Endodermal cell (in vitro differentiated cells): ENCODE results near the gene ACBD4. TPM values are rescaled to one million over a fixed set of nuclear protein-coding genes. Genes with fewer than 3 reads are reported as not detected.

Source experiments
- DNase-seq: peaks from one replicate; pipeline ENCODE4 v3.0.0-alpha.2; 2017
- H3K27ac ChIP-seq: 2 replicates; pipeline ENCODE4 v1.5.1; 2013; ENCODE audit warnings: mild to moderate bottlenecking, low read depth, low read length, moderate library complexity
- H3K27me3 ChIP-seq: 2 replicates; pipeline ENCODE4 v1.6.1; 2013; ENCODE audit warnings: mild to moderate bottlenecking, low read length, moderate library complexity; ENCODE audit not compliant: insufficient read depth, control insufficient read depth, poor library complexity, severe bottlenecking
- H3K36me3 ChIP-seq: 2 replicates; pipeline ENCODE4 v1.7.0; 2013; ENCODE audit warnings: mild to moderate bottlenecking, low read length, moderate library complexity; ENCODE audit not compliant: control insufficient read depth, insufficient read depth
- H3K4me1 ChIP-seq: one replicate; pipeline ENCODE4 v1.7.0; 2013; ENCODE audit warnings: low read length; ENCODE audit not compliant: control insufficient read depth, insufficient read depth
- H3K4me3 ChIP-seq: 2 replicates; pipeline ENCODE4 v1.5.1; 2013; ENCODE audit warnings: mild to moderate bottlenecking, low read length, moderate library complexity
- H3K9ac ChIP-seq: 2 replicates; pipeline ENCODE4 v1.6.1; 2013; ENCODE audit warnings: mild to moderate bottlenecking, low read length, moderate library complexity; ENCODE audit not compliant: poor library complexity, severe bottlenecking; ENCODE audit errors: extremely low read depth
- H3K9me3 ChIP-seq: 2 replicates; pipeline ENCODE4 v1.6.1; 2013; ENCODE audit warnings: mild to moderate bottlenecking, low read length, moderate library complexity; ENCODE audit not compliant: control insufficient read depth
- H3K27ac Mint-ChIP-seq: 2 replicates; pipeline ENCODE4 v1.8.0; 2020; ENCODE audit warnings: mixed read lengths
- H3K27me3 Mint-ChIP-seq: 2 replicates; pipeline ENCODE4 v1.8.0; 2021; ENCODE audit warnings: mild to moderate bottlenecking, mixed read lengths; ENCODE audit not compliant: insufficient read depth
- H3K36me3 Mint-ChIP-seq: 2 replicates; pipeline ENCODE4 v1.8.0; 2020; ENCODE audit warnings: low read depth, mixed read lengths
- H3K4me1 Mint-ChIP-seq: 2 replicates; pipeline ENCODE4 v1.8.0; 2020; ENCODE audit warnings: mixed read lengths
- H3K4me3 Mint-ChIP-seq: 2 replicates; pipeline ENCODE4 v1.8.0; 2020; ENCODE audit warnings: mild to moderate bottlenecking, moderate library complexity, mixed read lengths
- H3K9me3 Mint-ChIP-seq: 2 replicates; pipeline ENCODE4 v1.8.0; 2020; ENCODE audit warnings: mild to moderate bottlenecking, mixed read lengths
- CTCF ChIP-seq: fragments of 200-600 bp; sonication (generic); conservative IDR thresholded peaks from 2 replicates; pipeline ENCODE4 v1.5.0; 2021; ENCODE audit warnings: antibody characterized with exemption, mild to moderate bottlenecking
- WGBS, 2 experiments: methylation state at CpG; one replicate each; pipeline versions ENCODE4 v1.1.5 to v1.1.7; 2013; ENCODE audit warnings: missing lambda C conversion rate in 2 of 2, mixed read lengths in 1 of 2; ENCODE audit not compliant: insufficient coverage in 1 of 2, insufficient read length in 1 of 2; 5-methylcytosine and 5-hydroxymethylcytosine counted together
- total RNA-seq, 2 donors: library from RNA; stranded (reverse); fragmentation: NEBNext Ultra II Directional in 1 of 2; extraction: Animal tissue kit (Norgen Biotek cat#: 25700) in 1 of 2; gene quantifications; 2 replicates in 1 of 2; 3 replicates in 1 of 2; pipeline ENCODE4 v1.2.1, GENCODE V29; 2021

The ACBD4 gene
- total RNA-seq, 2 donors from 2014 or later, result 17.4 to 19.5 TPM

GRCh38 chr17:45118691-45119090, 16.8 kb upstream of the ACBD4 start:
- Histone ChIP-seq H3K4me1 (no peaks in the 10 kb centered on the region), H3K9me3 (no peaks in the 10 kb centered on the region), H3K27me3 (no peaks in the 10 kb centered on the region), H3K9ac (no peak overlapping the region), H3K4me3 (no peak overlapping the region), H3K36me3 (no peaks in the 10 kb centered on the region), H3K27ac (no peak overlapping the region)
- Mint-ChIP-seq H3K4me3 (no peak overlapping the region), H3K36me3 (peaks cover 6% of the 10 kb centered on the region), H3K4me1 (no peaks in the 10 kb centered on the region), H3K27me3 (peaks cover 3% of the 10 kb centered on the region), H3K27ac (no peak overlapping the region), H3K9me3 (no peaks in the 10 kb centered on the region)
- WGBS, 2 experiments, result 94 to 98% methylated on average over 22 to 23 of the region's 23 CpGs
- TF ChIP-seq CTCF, result no peak
- DNase-seq, result no peak

- H3K27me3 Mint-ChIP-seq, result peaks cover 3% of the 10 kb centered on the region
- H3K36me3 Mint-ChIP-seq, result peaks cover 8% of the 10 kb centered on the region
- Histone ChIP-seq H3K9me3 (no peaks in the 10 kb centered on the region), H3K9ac (no peak overlapping the region), H3K4me3 (no peak overlapping the region), H3K27ac (no peak overlapping the region), H3K27me3 (no peaks in the 10 kb centered on the region), H3K4me1 (no peaks in the 10 kb centered on the region), H3K36me3 (no peaks in the 10 kb centered on the region)
- 93 to 94% methylated on average over 5 to 8 of the region's 8 CpGs for WGBS, 2 experiments
- no peak for TF ChIP-seq CTCF
- DNase-seq, result no peak
- no peaks in the 10 kb centered on the region for H3K4me1 Mint-ChIP-seq
- H3K4me3 Mint-ChIP-seq, result no peak overlapping the region
- no peak overlapping the region for H3K27ac Mint-ChIP-seq
- no peaks in the 10 kb centered on the region for H3K9me3 Mint-ChIP-seq
Observed at GRCh38 chr17:45119964-45120363, 15.5 kb upstream of the ACBD4 start.

- Mint-ChIP-seq H3K27ac (no peak overlapping the region), H3K4me1 (no peaks in the 10 kb centered on the region), H3K36me3 (peaks cover 8% of the 10 kb centered on the region), H3K27me3 (peaks cover 3% of the 10 kb centered on the region), H3K9me3 (no peaks in the 10 kb centered on the region), H3K4me3 (no peak overlapping the region)
- no peak overlapping the region for H3K4me3 ChIP-seq
- no peak overlapping the region for H3K9ac ChIP-seq
- TF ChIP-seq CTCF, result no peak
- DNase-seq, result peak; percentile 64
- H3K36me3 ChIP-seq, result no peaks in the 10 kb centered on the region
- no peaks in the 10 kb centered on the region for H3K4me1 ChIP-seq
- 95% methylated on average over 16 to 22 of the region's 22 CpGs for WGBS, 2 experiments
- no peaks in the 10 kb centered on the region for H3K27me3 ChIP-seq
- no peaks in the 10 kb centered on the region for H3K9me3 ChIP-seq
- no peak overlapping the region for H3K27ac ChIP-seq
Observed at GRCh38 chr17:45120558-45120957, 14.9 kb upstream of the ACBD4 start.
